ENCODE data around the gene AXIN2. TPM values are rescaled to one million over a fixed set of nuclear protein-coding genes. Genes with fewer than 3 reads are reported as not detected.

AXIN2 gene
- total and polyA plus RNA-seq, 10 of the 15 experiments (the other 5 are each of a cell fraction or from before 2014, with no cell fraction given), result 0.47 to 7.8 (median 3.1) TPM

DNA sequence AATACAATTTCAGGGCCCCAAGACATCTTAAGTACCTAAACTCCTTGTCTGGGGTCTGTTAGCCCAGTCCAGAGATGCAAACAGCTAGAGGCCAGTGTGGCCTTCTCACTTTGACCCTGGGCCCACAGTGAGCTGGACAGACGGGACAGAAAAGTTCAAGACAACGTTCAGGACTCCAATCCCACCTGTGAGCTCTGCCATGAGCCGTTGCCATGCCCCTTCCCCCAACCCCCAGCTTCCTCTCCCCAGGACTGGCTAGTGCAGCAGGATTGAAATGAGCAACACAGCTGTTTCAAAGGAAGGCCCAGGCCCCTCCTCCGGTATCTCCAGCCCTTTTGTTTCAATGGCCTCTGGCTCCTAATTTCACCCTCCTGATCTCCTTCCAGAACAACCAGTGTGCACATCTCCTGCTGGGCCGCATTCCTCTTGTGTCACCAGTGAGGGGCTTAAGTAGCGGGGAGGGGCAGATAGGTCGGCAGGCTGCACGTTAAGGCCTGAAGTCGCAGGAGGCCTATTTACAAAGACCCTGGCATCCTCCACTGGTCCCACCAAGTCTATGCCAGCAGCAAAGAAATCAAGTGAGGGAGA, 11.3 kb downstream of the AXIN2 start (continued):
- TF ChIP-seq, protein P1, sequence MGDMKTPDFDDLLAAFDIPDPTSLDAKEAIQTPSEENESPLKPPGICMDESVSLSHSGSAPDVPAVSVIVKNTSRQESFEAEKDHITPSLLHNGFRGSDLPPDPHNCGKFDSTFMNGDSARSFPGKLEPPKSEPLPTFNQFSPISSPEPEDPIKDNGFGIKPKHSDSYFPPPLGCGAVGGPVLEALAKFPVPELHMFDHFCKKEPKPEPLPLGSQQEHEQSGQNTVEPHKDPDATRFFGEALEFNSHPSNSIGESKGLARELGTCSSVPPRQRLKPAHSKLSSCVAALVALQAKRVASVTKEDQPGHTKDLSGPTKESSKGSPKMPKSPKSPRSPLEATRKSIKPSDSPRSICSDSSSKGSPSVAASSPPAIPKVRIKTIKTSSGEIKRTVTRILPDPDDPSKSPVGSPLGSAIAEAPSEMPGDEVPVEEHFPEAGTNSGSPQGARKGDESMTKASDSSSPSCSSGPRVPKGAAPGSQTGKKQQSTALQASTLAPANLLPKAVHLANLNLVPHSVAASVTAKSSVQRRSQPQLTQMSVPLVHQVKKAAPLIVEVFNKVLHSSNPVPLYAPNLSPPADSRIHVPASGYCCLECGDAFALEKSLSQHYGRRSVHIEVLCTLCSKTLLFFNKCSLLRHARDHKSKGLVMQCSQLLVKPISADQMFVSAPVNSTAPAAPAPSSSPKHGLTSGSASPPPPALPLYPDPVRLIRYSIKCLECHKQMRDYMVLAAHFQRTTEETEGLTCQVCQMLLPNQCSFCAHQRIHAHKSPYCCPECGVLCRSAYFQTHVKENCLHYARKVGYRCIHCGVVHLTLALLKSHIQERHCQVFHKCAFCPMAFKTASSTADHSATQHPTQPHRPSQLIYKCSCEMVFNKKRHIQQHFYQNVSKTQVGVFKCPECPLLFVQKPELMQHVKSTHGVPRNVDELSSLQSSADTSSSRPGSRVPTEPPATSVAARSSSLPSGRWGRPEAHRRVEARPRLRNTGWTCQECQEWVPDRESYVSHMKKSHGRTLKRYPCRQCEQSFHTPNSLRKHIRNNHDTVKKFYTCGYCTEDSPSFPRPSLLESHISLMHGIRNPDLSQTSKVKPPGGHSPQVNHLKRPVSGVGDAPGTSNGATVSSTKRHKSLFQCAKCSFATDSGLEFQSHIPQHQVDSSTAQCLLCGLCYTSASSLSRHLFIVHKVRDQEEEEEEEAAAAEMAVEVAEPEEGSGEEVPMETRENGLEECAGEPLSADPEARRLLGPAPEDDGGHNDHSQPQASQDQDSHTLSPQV (IDR thresholded peaks at IDR 0.05), result no peak

DNA sequence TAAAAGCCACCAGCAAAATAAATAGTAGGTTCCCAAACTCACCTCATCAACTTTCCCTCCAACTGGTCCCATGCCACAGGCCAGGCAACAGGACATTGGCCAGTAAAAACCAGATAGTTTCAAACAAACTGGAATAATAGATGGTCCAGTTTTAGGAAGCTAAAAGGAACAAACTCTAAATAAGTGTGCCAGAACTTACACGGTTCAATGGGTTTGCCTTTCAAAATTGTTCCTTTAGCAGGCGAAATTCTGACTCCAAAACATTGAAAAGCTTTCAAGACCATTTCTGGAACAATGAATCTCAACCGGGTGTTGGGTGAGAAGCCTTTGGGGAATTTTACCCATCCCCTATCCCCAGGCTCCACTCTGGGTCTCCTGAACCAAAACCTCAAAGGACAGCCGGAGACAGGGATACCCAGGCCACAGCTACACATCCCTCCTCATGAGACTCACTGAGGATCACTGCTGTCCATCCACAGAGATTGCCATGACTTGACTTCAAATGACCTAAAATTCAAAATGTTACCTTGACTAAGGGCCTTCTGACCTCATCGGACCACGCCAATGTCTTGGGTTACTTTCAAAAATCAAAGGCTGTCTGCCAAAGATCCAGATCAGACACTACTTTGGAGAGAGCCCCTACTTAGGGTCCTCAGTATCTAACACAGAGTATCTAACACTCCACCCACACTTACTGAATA, 13.0 kb downstream of the AXIN2 start:
- WGBS (ENCODE audit: insufficient coverage, insufficient replicate concordance, low lambda C conversion rate, missing lambda C conversion rate), result 38% methylated on average over 6 of the region's 6 CpGs
- no peaks in the 10 kb centered on the region; a peak in 1 of 4 replicates for H3K36me3 ChIP-seq (ENCODE audit: control insufficient read depth in 2 of 2, insufficient read depth in 2 of 2, low read length in 1 of 2)
- SMC1A ChIA-PET (ENCODE audit: uncharacterized antibody, unreplicated experiment), result no interaction called here
- H3K4me3 ChIP-seq, result no peak overlapping the region
- no peaks in the 10 kb centered on the region for H3K79me2 ChIP-seq (ENCODE audit: control insufficient read depth, insufficient read depth, low read length)
- H3K9me3 ChIP-seq (replicated peaks; ENCODE audit: control insufficient read depth, insufficient read depth, low read length), result no peaks in the 10 kb centered on the region
- FAIRE-seq (no peak), DNase-seq (ENCODE audit: low read depth, low spot score) (no peak), ATAC-seq (no peak)
- POLR2A ChIA-PET, result interaction anchor here (0.6 kb wide), 1 partner anchor 1883 kb away, joined by 4 read pairs; no protein-coding TSS in a partner anchor
- H3K27me3 ChIP-seq (replicated peaks in 1 of 2; ENCODE audit: control insufficient read depth in 2 of 2, insufficient read depth in 2 of 2, low read length in 1 of 2), result no peaks in the 10 kb centered on the region
- intact Hi-C loops (cut with micrococcal nuclease; ENCODE audit: unreplicated experiment) (no loop called here), in situ Hi-C loops (cut with MboI) (no loop called here)
- no TSS peak for BruUV-seq (replicated peaks)
- H3K9ac ChIP-seq (ENCODE audit: control insufficient read depth, insufficient read depth, low read length), result no peak overlapping the region
- H3K4me2 ChIP-seq (ENCODE audit: control insufficient read depth, insufficient read depth), result no peak overlapping the region
- CTCF ChIA-PET, result no interaction called here
- no peak overlapping the region for H2AFZ ChIP-seq (ENCODE audit: control insufficient read depth, low read depth, low read length)
- H3K4me1 ChIP-seq (ENCODE audit: control insufficient read depth, insufficient read depth, low read length), result no peaks in the 10 kb centered on the region
- no peaks in the 10 kb centered on the region for H4K20me1 ChIP-seq (ENCODE audit: control insufficient read depth, insufficient read depth)
- RAD21 ChIA-PET (ENCODE audit: unreplicated experiment), result no interaction called here
- no peak for TF ChIP-seq TCF12 (IDR thresholded peaks at IDR 0.05; ENCODE audit: low read depth, low read length)
- TF ChIP-seq ASH2L (IDR thresholded peaks at IDR 0.05; ENCODE audit: borderline replicate concordance, low read depth), result no peak
- H3K27ac ChIP-seq (ENCODE audit: control insufficient read depth, insufficient read depth), result no peak overlapping the region
